Heart right ventricle (tissue), 16 donors: Measurements from ENCODE around the gene HOXC11. TPM values are rescaled to one million over a fixed set of nuclear protein-coding genes. Genes with fewer than 3 reads are reported as not detected.

Experiments
- ATAC-seq, 8 donors: fragments of 200-7000 bp; cut with Tn5 transposase; one replicate each; pipeline ENCODE4 v1.9.1; 2020; ENCODE audit warnings: mild to moderate bottlenecking in 8 of 8, moderate library complexity in 8 of 8, moderate number of reproducible peaks in 1 of 8
- DNase-seq, 2 donors: peaks; one replicate each; pipeline ENCODE4 v3.0.0-alpha.2; 2020
- H3K27ac ChIP-seq, 10 donors: fragments of 200-600 bp; sonication (generic) in 2 of 10; one replicate each; pipeline versions ENCODE4 v1.5.0 to v1.8.0; 2020 to 2022; ENCODE audit warnings: mild to moderate bottlenecking in 3 of 10
- H3K27me3 ChIP-seq, 7 donors: fragments of 200-600 bp; one replicate each; pipeline ENCODE4 v1.8.0; 2021 to 2022; ENCODE audit warnings: mild to moderate bottlenecking in 2 of 7
- H3K36me3 ChIP-seq, 9 donors: fragments of 200-600 bp; sonication (generic) in 1 of 9; one replicate each; pipeline versions ENCODE4 v1.5.0 to v1.8.0; 2020 to 2022; ENCODE audit warnings: mild to moderate bottlenecking in 2 of 9
- H3K4me1 ChIP-seq, 9 donors: fragments of 200-600 bp; sonication (generic) in 1 of 9; one replicate each; pipeline versions ENCODE4 v1.5.0 to v1.8.0; 2020 to 2022; ENCODE audit warnings: mild to moderate bottlenecking in 4 of 9
- H3K4me3 ChIP-seq, 10 donors: fragments of 200-600 bp; sonication (generic) in 2 of 10; one replicate each; pipeline versions ENCODE4 v1.5.0 to v1.8.0; 2020 to 2022; ENCODE audit warnings: mild to moderate bottlenecking in 7 of 10, moderate library complexity in 2 of 10
- H3K9me3 ChIP-seq, 11 donors: fragments of 200-600 bp in 10 of 11; sonication (generic) in 2 of 11; one replicate each; pipeline versions ENCODE4 v1.5.0 to v1.8.0; 2013 to 2022; ENCODE audit warnings: mild to moderate bottlenecking in 2 of 11, control low read depth in 1 of 11, moderate library complexity in 1 of 11
- WGBS, 2 donors: extraction: QIAGEN DNeasy Blood & Tissue Kit; methylation state at CpG; one replicate each; pipeline ENCODE4 v1.1.7; 2013; ENCODE audit warnings: inconsistent platforms in 1 of 2; 5-methylcytosine and 5-hydroxymethylcytosine counted together
- intact Hi-C, 10 donors: fragments of 100-400 bp; cut with DNase I; formaldehyde crosslinking; loops; one replicate each; pipeline versions ENCODE4 v1.11.1 to v1.14.2; 2022
- polyA plus RNA-seq, 2 donors: library from polyadenylated mRNA; stranded (reverse); fragments of 200-250 nt; gene quantifications; one replicate each; pipeline ENCODE4 v1.2.3, GENCODE V29; 2013
- total RNA-seq, 10 donors: library from RNA; stranded (reverse); fragmentation: NEBNext Ultra II Directional in 3 of 10; extraction: Animal tissue kit (Norgen Biotek cat#: 25700) in 3 of 10; gene quantifications; one replicate each; pipeline versions ENCODE4 v1.2.1 to v1.2.4, GENCODE V29; 2021 to 2023
- TF ChIP-seq, protein P1 (sequence below), 9 donors: fragments of 200-600 bp; sonication (generic) in 2 of 9; IDR thresholded peaks; one replicate each; pipeline versions ENCODE4 v1.5.0 to v1.8.0; 2021 to 2022; ENCODE audit warnings: antibody characterized with exemption in 9 of 9, mild to moderate bottlenecking in 5 of 9, moderate library complexity in 1 of 9
- donor health status: Arrhythmogenic right ventricular cardiomyopathy.
- donor health status: ischemic (EF 13 %, LVEDD 7.1; RV severe dilation, severe dysfunction).
- donor health status: healthy with polysubstance abuse.
- donor health status: DM: no; HTN: yes; CAD: no.
- donor health status: DM: no; HTN: no; CAD: no.
- donor health status: ischemic (EF 25% LVEDD 6.9; RV normal size, moderate dysfunction).
- donor health status: ischemic (EF 25% LVEDD 5.7; RV mildly dilated, moderate dysfunction).
- donor health status: healthy.
- donor health status: DM: yes; HTN: yes; CAD: no.
- donor health status: Ischemic cardiomyopathy.
- donor health status: ischemic (EF 35%, LVEDD 5.7; RV mildly dilated, moderate dysfunction).
- donor health status: nonischemic (EF 11% LVEDD 7.7; RV severe dilation, severe dysfunction).
- donor health status: DM: yes; HTN: yes; CAD: no.
- donor health status: PGD.
- donor health status: ischemic (EF 29% LVEDD 5.4; RV normal size, mild dysfunction).
- donor health status: nonischemic (EF 23%, LVEDD 6.1; RV moderate dilation, normal function).

HOXC11 gene
- total and polyA plus RNA-seq, 12 donors = not detected

DNA sequence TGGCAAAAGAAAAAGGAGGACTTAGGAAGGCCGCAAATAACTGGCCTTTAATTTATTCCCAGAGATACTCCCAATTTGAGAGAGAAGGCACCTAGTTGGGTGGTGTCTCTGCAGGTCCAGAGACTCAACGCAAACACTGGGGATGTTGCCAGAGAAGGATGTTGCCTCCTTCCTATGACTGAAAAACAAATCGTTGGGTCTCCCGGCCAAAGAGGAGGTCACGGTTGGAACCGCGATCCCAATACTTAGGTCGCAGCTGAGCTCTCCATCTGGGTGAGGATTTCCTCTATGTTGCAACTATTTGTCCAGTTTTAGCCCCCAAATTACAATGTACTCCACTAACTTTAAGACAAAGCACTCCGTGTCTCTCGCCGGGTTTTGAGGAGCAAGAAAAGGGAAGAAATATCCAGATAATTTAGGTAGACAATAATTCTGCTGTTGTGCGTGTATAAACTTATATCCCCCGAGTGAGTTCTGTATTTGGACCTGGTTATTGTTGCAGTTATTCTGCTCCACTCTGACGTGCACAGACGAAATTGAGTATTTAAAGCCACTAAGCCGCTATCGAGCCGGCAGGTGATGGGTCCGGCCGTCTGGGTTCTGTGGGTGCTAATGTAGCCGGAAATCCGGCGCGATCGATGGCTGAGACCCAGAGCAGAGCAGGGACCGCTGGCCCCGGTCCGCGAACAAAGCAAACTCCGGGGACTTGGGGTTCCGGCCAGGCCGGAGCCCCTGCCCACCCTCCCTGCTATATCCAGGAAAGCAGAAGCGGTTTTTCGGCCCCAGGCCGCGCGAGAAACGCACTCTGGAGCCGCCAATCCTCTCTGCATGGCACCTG is 12.5 kb upstream of the HOXC11 start:
- 8% methylated on average over 39 of the region's 39 CpGs for WGBS, 2 donors
- Histone ChIP-seq H3K27ac (no peak overlapping the region), H3K27me3 (peaks cover 66 to 100% (median 100%) of the 10 kb centered on the region in 7 donors), H3K36me3 (no peaks in the 10 kb centered on the region), H3K9me3 (no peaks in the 10 kb centered on the region), H3K4me3 (no peak overlapping the region), H3K4me1 (peaks cover 0 to 11% (median 3%) of the 10 kb centered on the region in 9 donors)
- intact Hi-C loops = no loop called here
- TF ChIP-seq, protein P1, sequence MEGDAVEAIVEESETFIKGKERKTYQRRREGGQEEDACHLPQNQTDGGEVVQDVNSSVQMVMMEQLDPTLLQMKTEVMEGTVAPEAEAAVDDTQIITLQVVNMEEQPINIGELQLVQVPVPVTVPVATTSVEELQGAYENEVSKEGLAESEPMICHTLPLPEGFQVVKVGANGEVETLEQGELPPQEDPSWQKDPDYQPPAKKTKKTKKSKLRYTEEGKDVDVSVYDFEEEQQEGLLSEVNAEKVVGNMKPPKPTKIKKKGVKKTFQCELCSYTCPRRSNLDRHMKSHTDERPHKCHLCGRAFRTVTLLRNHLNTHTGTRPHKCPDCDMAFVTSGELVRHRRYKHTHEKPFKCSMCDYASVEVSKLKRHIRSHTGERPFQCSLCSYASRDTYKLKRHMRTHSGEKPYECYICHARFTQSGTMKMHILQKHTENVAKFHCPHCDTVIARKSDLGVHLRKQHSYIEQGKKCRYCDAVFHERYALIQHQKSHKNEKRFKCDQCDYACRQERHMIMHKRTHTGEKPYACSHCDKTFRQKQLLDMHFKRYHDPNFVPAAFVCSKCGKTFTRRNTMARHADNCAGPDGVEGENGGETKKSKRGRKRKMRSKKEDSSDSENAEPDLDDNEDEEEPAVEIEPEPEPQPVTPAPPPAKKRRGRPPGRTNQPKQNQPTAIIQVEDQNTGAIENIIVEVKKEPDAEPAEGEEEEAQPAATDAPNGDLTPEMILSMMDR (IDR thresholded peaks at IDR 0.05) = no peak
- DNase-seq (no peak), ATAC-seq (no peak)

DNA sequence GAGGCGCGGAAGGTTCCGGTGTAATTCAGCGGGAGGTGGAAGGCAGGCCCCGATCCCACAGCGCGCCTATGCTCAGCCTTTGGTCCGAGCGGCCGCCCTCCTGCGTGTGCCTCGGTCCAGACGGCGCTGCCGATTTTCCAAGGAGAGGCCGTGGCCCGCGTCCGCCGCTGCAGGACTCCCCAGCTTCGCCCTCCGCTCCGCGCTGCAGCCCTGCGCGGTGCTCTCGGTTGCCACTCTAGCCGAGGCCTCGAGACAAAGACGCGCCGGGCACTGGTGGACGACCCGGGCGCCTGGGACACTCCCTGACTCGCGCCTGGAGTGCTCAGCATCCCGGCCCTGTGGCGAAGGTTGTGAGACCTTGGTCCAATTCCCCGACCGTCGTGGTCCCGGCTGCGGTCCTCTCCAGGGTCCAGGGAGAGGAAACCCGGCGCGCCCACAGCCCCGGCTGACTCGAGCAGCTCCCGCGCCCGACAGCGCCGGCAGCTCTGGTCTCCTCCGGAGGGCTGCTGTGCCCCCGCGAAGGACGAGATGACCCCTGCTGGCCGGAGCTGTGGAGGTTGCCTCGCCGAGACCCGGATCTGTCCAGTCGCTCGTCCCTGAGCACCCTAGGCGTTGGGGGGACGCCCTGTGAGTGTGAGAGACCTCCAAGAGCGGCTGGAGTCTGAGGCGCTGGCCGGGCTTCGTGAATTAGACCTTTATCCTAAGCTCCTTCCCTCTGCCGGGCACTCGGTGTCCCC is 11.7 kb upstream of the HOXC11 start:
- TF ChIP-seq, protein P1 (IDR thresholded peaks at IDR 0.05) = no peak
- intact Hi-C loops = no loop called here

GRCh38 chr12:53963005-53963404 is 9.9 kb upstream of the HOXC11 start:
- DNase-seq (no peak), ATAC-seq (no peak)
- Histone ChIP-seq H3K4me1 (peaks cover 0 to 22% (median 4%) of the 10 kb centered on the region in 9 donors), H3K36me3 (no peaks in the 10 kb centered on the region), H3K9me3 (no peaks in the 10 kb centered on the region), H3K27me3 (peaks cover 55 to 100% (median 100%) of the 10 kb centered on the region in 7 donors), H3K27ac (no peak overlapping the region), H3K4me3 (no peak overlapping the region)
- TF ChIP-seq, protein P1 (IDR thresholded peaks at IDR 0.05) = no peak
- 23 to 24% methylated on average over 7 of the region's 7 CpGs for WGBS, 2 donors
- intact Hi-C loops = no loop called here

More for the DNA sequence above, 11.7 kb upstream of the HOXC11 start:
- Histone ChIP-seq H3K36me3 (no peaks in the 10 kb centered on the region), H3K27me3 (peaks cover 64 to 100% (median 100%) of the 10 kb centered on the region in 7 donors), H3K4me3 (peak overlapping the region in 1 of 10 donors; percentile 12), H3K4me1 (peaks cover 0 to 16% (median 3%) of the 10 kb centered on the region in 9 donors), H3K9me3 (no peaks in the 10 kb centered on the region), H3K27ac (no peak overlapping the region)
- DNase-seq (no peak), ATAC-seq (no peak)
- 1 to 2% methylated on average over 72 of the region's 72 CpGs for WGBS, 2 donors

- H3K27me3 ChIP-seq = peaks cover 58 to 100% (median 100%) of the 10 kb centered on the region in 7 donors
- no peak overlapping the region for H3K4me3 ChIP-seq
- TF ChIP-seq, protein P1 (IDR thresholded peaks at IDR 0.05) = no peak
- WGBS, 2 donors = 6 to 9% methylated on average over 38 of the region's 38 CpGs
- H3K27ac ChIP-seq = no peak overlapping the region
- ATAC-seq = no peak
- no peak for DNase-seq
- peaks cover 0 to 22% (median 4%) of the 10 kb centered on the region in 9 donors for H3K4me1 ChIP-seq
- H3K36me3 ChIP-seq = no peaks in the 10 kb centered on the region
- H3K9me3 ChIP-seq = no peaks in the 10 kb centered on the region
- intact Hi-C loops = no loop called here
These were observed 9.3 kb upstream of the HOXC11 start for GRCh38 chr12:53963434-53964314.
